Keratinocyte (primary cell): ENCODE measurements around the gene NCEH1. TPM values are rescaled to one million over a fixed set of nuclear protein-coding genes. Genes with fewer than 3 reads are reported as not detected.

Experiments used
- DNase-seq: peaks from one replicate; pipeline ENCODE4 v3.0.0-alpha.2; 2011; ENCODE audit warnings: low read depth, missing footprints, low spot score
- FAIRE-seq: peaks from 2 replicates; lab custom pipeline; 2011; peaks lifted over from hg19 to GRCh38; lab: Jason Lieb, UNC
- H2AFZ ChIP-seq: 2 replicates; pipeline ENCODE4 v1.6.0; 2012; ENCODE audit warnings: low read length, control low read depth, inconsistent platforms; ENCODE audit not compliant: control insufficient read depth
- H3K27ac ChIP-seq: 2 replicates; pipeline ENCODE4 v1.5.1; 2011; ENCODE audit warnings: low read length; ENCODE audit not compliant: control insufficient read depth, insufficient read depth
- H3K27me3 ChIP-seq: 3 replicates; pipeline ENCODE4 v1.6.0; 2011; ENCODE audit warnings: low read length; ENCODE audit not compliant: control insufficient read depth, insufficient read depth; ENCODE audit errors: extremely low read depth
- H3K36me3 ChIP-seq, 2 experiments: 2 replicates in 1 of 2; 3 replicates in 1 of 2; pipeline ENCODE4 v1.5.1; 2011; ENCODE audit warnings: low read length in 2 of 2, mild to moderate bottlenecking in 1 of 2; ENCODE audit not compliant: control insufficient read depth in 2 of 2, insufficient read depth in 2 of 2; ENCODE audit errors: extremely low read depth in 1 of 2
- H3K4me1 ChIP-seq: 3 replicates; pipeline ENCODE4 v1.5.1; 2011; ENCODE audit warnings: low read length; ENCODE audit not compliant: control insufficient read depth, insufficient read depth; ENCODE audit errors: extremely low read depth
- H3K4me2 ChIP-seq: 3 replicates; pipeline ENCODE4 v1.6.0; 2011; ENCODE audit warnings: low read depth, low read length; ENCODE audit not compliant: control insufficient read depth, insufficient read depth; ENCODE audit errors: extremely low read depth
- H3K4me3 ChIP-seq, 3 experiments: fragments of 200-600 bp in 1 of 3; sonication (generic) in 1 of 3; 2 replicates in 2 of 3; 3 replicates in 1 of 3; pipeline ENCODE4 v1.5.1; 2011 to 2016; ENCODE audit warnings: low read length in 3 of 3, mild to moderate bottlenecking in 3 of 3, control low read depth in 2 of 3, inconsistent platforms in 1 of 3, low read depth in 1 of 3, mixed read lengths in 1 of 3, mixed run types in 1 of 3, moderate library complexity in 1 of 3; ENCODE audit not compliant: control insufficient read depth in 2 of 3, insufficient read depth in 2 of 3; ENCODE audit errors: extremely low read depth in 1 of 3
- H3K79me2 ChIP-seq: 2 replicates; pipeline ENCODE4 v1.6.0; 2012; ENCODE audit warnings: low read length; ENCODE audit not compliant: control insufficient read depth, insufficient read depth
- H3K9ac ChIP-seq: 3 replicates; pipeline ENCODE4 v1.6.0; 2011; ENCODE audit warnings: low read length; ENCODE audit not compliant: control insufficient read depth, insufficient read depth; ENCODE audit errors: extremely low read depth
- H3K9me1 ChIP-seq: 3 replicates; pipeline ENCODE4 v1.6.0; 2011; ENCODE audit warnings: low read length; ENCODE audit not compliant: control insufficient read depth, insufficient read depth; ENCODE audit errors: extremely low read depth
- H3K9me3 ChIP-seq: 2 replicates; pipeline ENCODE4 v1.5.1; 2012; ENCODE audit warnings: low read depth, low read length; ENCODE audit not compliant: control insufficient read depth
- H4K20me1 ChIP-seq: 3 replicates; pipeline ENCODE4 v1.6.0; 2011; ENCODE audit warnings: low read length; ENCODE audit not compliant: control insufficient read depth, insufficient read depth; ENCODE audit errors: extremely low read depth
- CTCF ChIP-seq, 3 experiments: IDR thresholded peaks in 1 of 3; conservative IDR thresholded peaks in 1 of 3; optimal IDR thresholded peaks in 1 of 3; 2 replicates in 2 of 3; 3 replicates in 1 of 3; pipeline versions ENCODE3 to v1.5.1; 2011; ENCODE audit warnings: low read length in 3 of 3, mild to moderate bottlenecking in 3 of 3, moderate library complexity in 2 of 3, control low read depth in 1 of 3, inconsistent platforms in 1 of 3; ENCODE audit not compliant: insufficient read depth in 2 of 3; ENCODE audit errors: extremely low read depth in 1 of 3
- EZH2 ChIP-seq: IDR thresholded peaks from one replicate; pipeline ENCODE4 v1.6.1; 2012; ENCODE audit warnings: inconsistent platforms, mild to moderate bottlenecking, low read length, moderate library complexity
- dilution Hi-C: fragments of 300-500 bp; cut with MboI; formaldehyde crosslinking; loops from one replicate; pipeline ENCODE4 v1.7.0; 2020; ENCODE audit warnings: low sequenced_read_pairs; ENCODE audit not compliant: extremely low pct_ligation_motif_present
- polyA plus RNA-seq, 5 experiments: library from polyadenylated mRNA; depleted of rRNA in 3 of 5; stranded (reverse) in 3 of 5; stranded (forward) in 1 of 5; unstranded in 1 of 5; fragments of >200 nt; gene quantifications; 1 replicate in 1 of 5; 2 replicates in 3 of 5; 3 replicates in 1 of 5; pipeline versions ENCODE4 v1.2.1 to v1.2.3, GENCODE V29; 2011 to 2012; ENCODE audit warnings: missing spikeins in 2 of 5, low read depth in 1 of 5, low replicate concordance in 1 of 5

The NCEH1 gene
- polyA plus RNA-seq, 1 donor (not counting 4 experiments of a cell fraction or from before 2014, with no cell fraction given) = 13.2 TPM

DNA sequence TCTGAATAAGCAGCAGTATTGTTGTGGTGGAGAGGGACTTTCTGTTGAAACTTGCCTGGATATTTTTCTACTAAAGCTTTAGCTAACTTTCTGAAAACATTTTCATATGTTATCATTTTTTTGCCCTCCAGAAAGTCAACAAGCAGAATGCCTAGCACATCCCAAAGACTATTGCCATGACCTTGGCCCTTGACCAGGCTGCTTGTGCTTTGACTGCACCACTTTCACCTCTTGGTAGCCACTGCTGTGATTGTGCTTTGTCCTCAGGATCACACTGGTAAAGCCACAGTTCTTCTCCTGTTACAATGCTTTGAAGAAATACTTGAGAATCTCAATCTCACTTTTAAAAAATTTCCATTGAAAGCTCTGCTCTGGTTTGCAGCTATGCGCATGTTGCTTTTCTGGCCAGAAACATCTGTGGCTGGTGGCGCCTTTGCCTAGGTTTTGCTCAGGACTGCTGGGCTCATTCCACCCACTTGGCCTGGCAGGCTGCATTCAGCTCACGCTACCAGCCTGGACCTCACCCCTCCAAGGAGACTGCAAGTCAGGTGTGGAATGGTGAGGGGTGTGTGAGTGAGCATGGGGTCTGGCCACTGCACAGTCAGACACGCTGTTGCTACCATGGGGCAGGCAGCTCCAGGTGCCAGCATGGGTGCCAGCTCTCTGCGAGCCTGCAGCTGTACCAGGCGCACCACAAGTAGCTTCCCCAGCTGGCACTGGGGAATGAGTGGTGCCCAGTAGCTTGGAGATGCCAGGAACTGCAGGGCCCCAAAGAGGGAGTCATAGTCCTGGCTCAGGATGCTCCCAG, 97.8 kb downstream of the NCEH1 start:
- DNase-seq (no peak), FAIRE-seq (no peak)
- dilution Hi-C loops = no loop called here
- Histone ChIP-seq H3K9ac (no peak overlapping the region), H3K4me2 (no peak overlapping the region), H2AFZ (no peak overlapping the region), H3K9me1 (no peaks in the 10 kb centered on the region), H3K9me3 (no peaks in the 10 kb centered on the region), H3K27ac (no peak overlapping the region), H3K27me3 (no peaks in the 10 kb centered on the region), H4K20me1 (no peaks in the 10 kb centered on the region), H3K4me3 (no peak overlapping the region), H3K79me2 (no peaks in the 10 kb centered on the region), H3K36me3 (no peaks in the 10 kb centered on the region), H3K4me1 (peaks cover 2% of the 10 kb centered on the region)
- TF ChIP-seq CTCF (optimal IDR thresholded peaks at IDR 0.05 in 1 of 3, IDR thresholded peaks at IDR 0.05 in 1 of 3, conservative IDR thresholded peaks at IDR 0.05 in 1 of 3; ENCODE audit: extremely low read depth in 1 of 3, insufficient read depth in 2 of 3, low read length in 3 of 3) (no peak), EZH2 (no peak)

DNA sequence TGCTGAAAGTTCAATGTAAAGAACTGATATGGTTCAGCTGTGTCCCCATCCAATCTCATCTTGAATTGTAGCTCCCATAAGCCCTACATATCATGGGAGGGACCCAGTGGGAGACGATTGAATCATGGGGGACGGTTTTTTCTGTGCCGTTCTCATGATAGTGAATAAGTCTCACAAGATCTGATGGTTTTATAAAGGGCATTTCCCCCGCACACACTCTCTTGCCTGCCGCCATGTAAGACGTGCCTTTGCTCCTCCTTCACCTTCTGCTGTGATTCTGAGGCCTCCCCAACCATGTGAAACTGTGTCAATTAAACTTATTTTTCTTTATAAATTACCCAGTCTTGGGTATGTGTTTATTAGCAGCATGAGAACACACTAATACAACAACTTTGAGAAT, 101.1 kb downstream of the NCEH1 start:
- no peak for TF ChIP-seq CTCF (optimal IDR thresholded peaks at IDR 0.05 in 1 of 3, IDR thresholded peaks at IDR 0.05 in 1 of 3, conservative IDR thresholded peaks at IDR 0.05 in 1 of 3; ENCODE audit: extremely low read depth in 1 of 3, insufficient read depth in 2 of 3, low read length in 3 of 3)
- no peak for TF ChIP-seq EZH2
- no peak overlapping the region for H2AFZ ChIP-seq
- H3K9ac ChIP-seq = no peak overlapping the region
- no peaks in the 10 kb centered on the region for H3K79me2 ChIP-seq
- H3K9me3 ChIP-seq = no peaks in the 10 kb centered on the region
- FAIRE-seq (no peak), DNase-seq (no peak)
- no peaks in the 10 kb centered on the region for H3K9me1 ChIP-seq
- H3K27ac ChIP-seq = no peak overlapping the region
- H3K27me3 ChIP-seq = no peaks in the 10 kb centered on the region
- H3K4me3 ChIP-seq = no peak overlapping the region
- H3K4me1 ChIP-seq = peaks cover 11% of the 10 kb centered on the region
- dilution Hi-C loops = no loop called here
- H3K36me3 ChIP-seq = no peaks in the 10 kb centered on the region
- no peak overlapping the region for H3K4me2 ChIP-seq
- H4K20me1 ChIP-seq = no peaks in the 10 kb centered on the region
